Heart left ventricle (tissue), 16 donors: ENCODE measurements around the gene ZC3H18. TPM values are rescaled to one million over a fixed set of nuclear protein-coding genes. Genes with fewer than 3 reads are reported as not detected.
A peak's percentile ranks its signal among the peaks of the same experiment; 100 is the strongest.

Source experiments
- ATAC-seq, 4 donors: fragments of 200-7000 bp; cut with Tn5 transposase; one replicate each; pipeline ENCODE4 v1.9.1; 2020 to 2022; ENCODE audit warnings: moderate library complexity in 4 of 4, mild to moderate bottlenecking in 3 of 4, moderate number of reproducible peaks in 1 of 4
- DNase-seq, 5 donors: peaks; one replicate each; pipeline ENCODE4 v3.0.0-alpha.2; 2020
- H3K27ac ChIP-seq, 12 donors: fragments of 200-600 bp; sonication (generic) in 4 of 12; one replicate each; pipeline versions ENCODE4 v1.5.0 to v1.8.0; 2016 to 2022; ENCODE audit warnings: mild to moderate bottlenecking in 2 of 12
- H3K27me3 ChIP-seq, 9 donors: fragments of 200-600 bp; sonication (generic) in 2 of 9; one replicate each; pipeline versions ENCODE4 v1.5.1 to v1.8.0; 2016 to 2022; ENCODE audit warnings: mild to moderate bottlenecking in 3 of 9
- H3K36me3 ChIP-seq, 9 donors: fragments of 200-600 bp; sonication (generic) in 2 of 9; one replicate each; pipeline versions ENCODE4 v1.5.0 to v1.8.0; 2018 to 2022; ENCODE audit warnings: mild to moderate bottlenecking in 2 of 9
- H3K4me1 ChIP-seq, 12 donors: fragments of 200-600 bp; sonication (generic) in 4 of 12; one replicate each; pipeline versions ENCODE4 v1.5.0 to v1.8.0; 2016 to 2022; ENCODE audit warnings: mild to moderate bottlenecking in 3 of 12
- H3K4me3 ChIP-seq, 12 donors: fragments of 200-600 bp; sonication (generic) in 4 of 12; one replicate each; pipeline versions ENCODE4 v1.5.0 to v1.8.0; 2017 to 2022; ENCODE audit warnings: mild to moderate bottlenecking in 9 of 12, moderate library complexity in 4 of 12
- H3K9me3 ChIP-seq, 12 donors: fragments of 200-600 bp; sonication (generic) in 4 of 12; one replicate each; pipeline versions ENCODE4 v1.5.0 to v1.8.0; 2016 to 2022; ENCODE audit warnings: mild to moderate bottlenecking in 1 of 12
- CTCF ChIP-seq, 12 donors: fragments of 200-600 bp; sonication (generic) in 4 of 12; IDR thresholded peaks; one replicate each; pipeline versions ENCODE4 v1.5.0 to v1.8.0; 2018 to 2022; ENCODE audit warnings: antibody characterized with exemption in 12 of 12, mild to moderate bottlenecking in 5 of 12
- POLR2A ChIP-seq, 2 donors: fragments of 450-650 bp; IDR thresholded peaks; one replicate each; pipeline ENCODE4 v1.6.1; 2017; ENCODE audit warnings: antibody characterized with exemption in 2 of 2, mild to moderate bottlenecking in 2 of 2, moderate library complexity in 2 of 2
- WGBS, 4 donors: extraction: QIAGEN DNeasy Blood & Tissue Kit in 2 of 4; methylation state at CpG; one replicate each; pipeline versions ENCODE4 v1.1.5 to v1.1.7; 2013 to 2018; 5-methylcytosine and 5-hydroxymethylcytosine counted together
- intact Hi-C, 10 donors: fragments of 100-400 bp; cut with DNase I; formaldehyde crosslinking; loops; one replicate each; pipeline versions ENCODE4 v1.11.1 to v1.14.2; 2022
- polyA plus RNA-seq, 2 donors: library from polyadenylated mRNA; stranded (reverse); fragments of 200-250 nt; gene quantifications; one replicate each; pipeline ENCODE4 v1.2.3, GENCODE V29; 2013
- total RNA-seq, 9 donors: library from RNA; depleted of rRNA in 2 of 9; stranded (reverse); fragments of >200 nt in 2 of 9; fragmentation: NEBNext Ultra II Directional in 3 of 9; extraction: Animal tissue kit (Norgen Biotek cat#: 25700) in 3 of 9; gene quantifications; one replicate each; pipeline versions ENCODE4 v1.1.0 to v1.2.4, GENCODE V29; 2016 to 2023
- donor health status: ischemic (EF 13 %, LVEDD 7.1; RV severe dilation, severe dysfunction).
- donor health status: healthy with polysubstance abuse.
- donor health status: DM: no; HTN: yes; CAD: no.
- donor health status: DM: no; HTN: no; CAD: no.
- donor health status: ischemic (EF 25% LVEDD 6.9; RV normal size, moderate dysfunction).
- donor health status: ischemic (EF 25% LVEDD 5.7; RV mildly dilated, moderate dysfunction).
- donor health status: healthy.
- donor health status: DM: yes; HTN: yes; CAD: no.
- donor health status: ischemic (EF 35%, LVEDD 5.7; RV mildly dilated, moderate dysfunction).
- donor health status: nonischemic (EF 11% LVEDD 7.7; RV severe dilation, severe dysfunction).
- donor health status: DM: yes; HTN: yes; CAD: no.
- donor health status: PGD.
- donor health status: ischemic (EF 29% LVEDD 5.4; RV normal size, mild dysfunction).
- donor health status: nonischemic (EF 23%, LVEDD 6.1; RV moderate dilation, normal function).

ZC3H18 gene
- total and polyA plus RNA-seq, 11 donors: 8.4 to 28.4 (median 21.9) TPM

GRCh38 chr16:88651276-88651988, 81.2 kb downstream of the ZC3H18 start:
- Histone ChIP-seq H3K4me1 (peaks cover 0 to 49% (median 14%) of the 10 kb centered on the region in 12 donors), H3K27me3 (no peaks in the 10 kb centered on the region), H3K9me3 (no peaks in the 10 kb centered on the region), H3K4me3 (peak overlapping the region; percentile 51 to 91 (median 76)), H3K36me3 (peaks cover 0 to 45% (median 6%) of the 10 kb centered on the region in 9 donors), H3K27ac (peak overlapping the region in 11 of 12 donors; percentile 52 to 94 (median 74))
- 44 to 80% (median 45%) methylated on average over 6 to 24 of the region's 24 CpGs for WGBS, 4 donors
- TF ChIP-seq CTCF (IDR thresholded peaks at IDR 0.05): no peak
- TF ChIP-seq POLR2A (IDR thresholded peaks at IDR 0.05): no peak
- intact Hi-C loops: loop anchor here in 2 of 10 donors (5.0 kb wide), 2 partner anchors 51 to 54 kb away; no protein-coding TSS in a partner anchor
- DNase-seq (peak; percentile 55 to 77 (median 70)), ATAC-seq (peak; percentile 41 to 82 (median 48))

- peaks cover 0 to 41% (median 8%) of the 10 kb centered on the region in 9 donors for H3K36me3 ChIP-seq
These were observed 82.0 kb downstream of the ZC3H18 start for GRCh38 chr16:88651989-88652761.

GRCh38 chr16:88652762-88653063, 82.5 kb downstream of the ZC3H18 start:
- Histone ChIP-seq H3K27ac (no peak overlapping the region), H3K4me1 (peaks cover 0 to 38% (median 14%) of the 10 kb centered on the region in 12 donors), H3K4me3 (no peak overlapping the region), H3K27me3 (no peaks in the 10 kb centered on the region), H3K9me3 (no peaks in the 10 kb centered on the region), H3K36me3 (peaks cover 0 to 44% (median 11%) of the 10 kb centered on the region in 9 donors)
- DNase-seq: no peak
- no peak for ATAC-seq
- intact Hi-C loops: loop anchor here in 2 of 10 donors (5.0 kb wide), 2 partner anchors 50 to 55 kb away; no protein-coding TSS in a partner anchor
- TF ChIP-seq CTCF (IDR thresholded peaks at IDR 0.05) (no peak), POLR2A (IDR thresholded peaks at IDR 0.05) (no peak)
- WGBS, 4 donors: 91 to 98% (median 97%) methylated on average over 7 to 8 of the region's 8 CpGs

More at GRCh38 chr16:88651989-88652761, 82.0 kb downstream of the ZC3H18 start:
- DNase-seq (no peak), ATAC-seq (no peak)
- Histone ChIP-seq H3K27me3 (no peaks in the 10 kb centered on the region), H3K27ac (peak overlapping the region in 11 of 12 donors; percentile 3 to 94 (median 74)), H3K4me1 (peaks cover 0 to 43% (median 14%) of the 10 kb centered on the region in 12 donors), H3K9me3 (no peaks in the 10 kb centered on the region), H3K4me3 (no peak overlapping the region)
- intact Hi-C loops: loop anchor here in 2 of 10 donors (5.0 kb wide), 2 partner anchors 50 to 55 kb away; no protein-coding TSS in a partner anchor
- TF ChIP-seq POLR2A (IDR thresholded peaks at IDR 0.05): no peak
- no peak for TF ChIP-seq CTCF (IDR thresholded peaks at IDR 0.05)
- 73 to 91% (median 88%) methylated on average over 6 to 29 of the region's 29 CpGs for WGBS, 4 donors

- ATAC-seq (no peak), DNase-seq (no peak)
- Histone ChIP-seq H3K36me3 (peaks cover 0 to 48% (median 11%) of the 10 kb centered on the region in 9 donors), H3K9me3 (no peaks in the 10 kb centered on the region), H3K4me1 (peaks cover 0 to 34% (median 14%) of the 10 kb centered on the region in 12 donors), H3K27ac (no peak overlapping the region), H3K4me3 (no peak overlapping the region), H3K27me3 (no peaks in the 10 kb centered on the region)
- WGBS, 4 donors: 88 to 90% (median 89%) methylated on average over 13 of the region's 13 CpGs
- TF ChIP-seq POLR2A (IDR thresholded peaks at IDR 0.05) (no peak), CTCF (IDR thresholded peaks at IDR 0.05) (no peak)
- intact Hi-C loops: loop anchor here in 2 of 10 donors (5.0 kb wide), 2 partner anchors 49 to 56 kb away; no protein-coding TSS in a partner anchor
These were observed 82.9 kb downstream of the ZC3H18 start for GRCh38 chr16:88653101-88653500.
